Activated T-cell treated with anti-CD3 and anti-CD28 coated beads, Interleukin-2, amount 50 U/mL, for 4 hours (primary cell): ENCODE results near the gene AHCY. TPM values are rescaled to one million over a fixed set of nuclear protein-coding genes. Genes with fewer than 3 reads are reported as not detected.
"Not testable (repeated sequence)": the region's sequence is repeated elsewhere in the genome, so short reads cannot be mapped to it uniquely, and the experiment has no call there.

Source experiments
- ATAC-seq, 2 donors: fragments of 200-7000 bp; cut with Tn5 transposase; one replicate each; pipeline ENCODE4 v1.10.0; 2021
- DNase-seq: peaks from one replicate; pipeline ENCODE4 v3.0.0-alpha.2; 2020
- H3K27me3 Mint-ChIP-seq: one replicate; pipeline ENCODE4 v1.8.0; 2021; ENCODE audit warnings: low read depth, mixed read lengths
- H3K36me3 Mint-ChIP-seq: one replicate; pipeline ENCODE4 v1.8.0; 2022; ENCODE audit warnings: mixed read lengths; ENCODE audit not compliant: insufficient read depth
- H3K4me1 Mint-ChIP-seq: one replicate; pipeline ENCODE4 v1.8.0; 2021; ENCODE audit warnings: low read depth, mixed read lengths
- H3K4me3 Mint-ChIP-seq: one replicate; pipeline ENCODE4 v1.8.0; 2021; ENCODE audit warnings: mild to moderate bottlenecking, moderate library complexity, mixed read lengths
- H3K9me3 Mint-ChIP-seq: one replicate; pipeline ENCODE4 v1.8.0; 2021; ENCODE audit warnings: mixed read lengths
- total RNA-seq, 3 donors: library from RNA; stranded (reverse); gene quantifications; one replicate each; pipeline ENCODE4 v1.2.1, GENCODE V29; 2021

AHCY gene
- total RNA-seq, 3 donors from 2014 or later, result 172 to 217 (median 189) TPM

- ATAC-seq (no peak), DNase-seq (no peak)
- H3K9me3 Mint-ChIP-seq, result no peaks in the 10 kb centered on the region
- no peaks in the 10 kb centered on the region for H3K36me3 Mint-ChIP-seq
- no peak overlapping the region for H3K4me3 Mint-ChIP-seq
- peaks cover 2% of the 10 kb centered on the region for H3K4me1 Mint-ChIP-seq
- no peaks in the 10 kb centered on the region for H3K27me3 Mint-ChIP-seq
Measured at GRCh38 chr20:34332262-34332920, 29.2 kb upstream of the AHCY start.

GRCh38 chr20:34331838-34332237 is 28.7 kb upstream of the AHCY start:
- ATAC-seq, result no peak
- H3K4me1 Mint-ChIP-seq, result peaks cover 2% of the 10 kb centered on the region
- H3K9me3 Mint-ChIP-seq, result no peaks in the 10 kb centered on the region
- no peaks in the 10 kb centered on the region for H3K27me3 Mint-ChIP-seq
- H3K36me3 Mint-ChIP-seq, result no peaks in the 10 kb centered on the region
- DNase-seq, result no peak
- H3K4me3 Mint-ChIP-seq, result no peak overlapping the region

GRCh38 chr20:34330861-34331544 is 27.8 kb upstream of the AHCY start:
- H3K4me3 Mint-ChIP-seq, H3K4me1 Mint-ChIP-seq, DNase-seq, ATAC-seq, H3K36me3 Mint-ChIP-seq, H3K27me3 Mint-ChIP-seq, H3K9me3 Mint-ChIP-seq: not testable (repeated sequence)

- ATAC-seq (no peak), DNase-seq (no peak)
- H3K27me3 Mint-ChIP-seq, result no peaks in the 10 kb centered on the region
- no peaks in the 10 kb centered on the region for H3K36me3 Mint-ChIP-seq
- H3K4me1 Mint-ChIP-seq, result peaks cover 2% of the 10 kb centered on the region
- H3K4me3 Mint-ChIP-seq, result no peak overlapping the region
- H3K9me3 Mint-ChIP-seq, result no peaks in the 10 kb centered on the region
Measured at GRCh38 chr20:34328928-34329677, 25.9 kb upstream of the AHCY start.

- not testable (repeated sequence) for H3K27me3 Mint-ChIP-seq, H3K36me3 Mint-ChIP-seq, H3K4me1 Mint-ChIP-seq, ATAC-seq, DNase-seq, H3K9me3 Mint-ChIP-seq, H3K4me3 Mint-ChIP-seq
Measured at GRCh38 chr20:34328207-34328606, 25.1 kb upstream of the AHCY start.

- Mint-ChIP-seq H3K4me3 (no peak overlapping the region), H3K36me3 (no peaks in the 10 kb centered on the region), H3K27me3 (no peaks in the 10 kb centered on the region), H3K4me1 (peaks cover 2% of the 10 kb centered on the region), H3K9me3 (no peaks in the 10 kb centered on the region)
- no peak for ATAC-seq
- no peak for DNase-seq
Measured at GRCh38 chr20:34324541-34324940, 21.4 kb upstream of the AHCY start.

- DNase-seq, result no peak
- H3K27me3 Mint-ChIP-seq, result no peaks in the 10 kb centered on the region
- no peak for ATAC-seq
- no peaks in the 10 kb centered on the region for H3K9me3 Mint-ChIP-seq
- peaks cover 2% of the 10 kb centered on the region for H3K4me1 Mint-ChIP-seq
- H3K4me3 Mint-ChIP-seq, result no peak overlapping the region
- H3K36me3 Mint-ChIP-seq, result no peaks in the 10 kb centered on the region
Measured at GRCh38 chr20:34322267-34323105, 19.3 kb upstream of the AHCY start.

GRCh38 chr20:34320861-34321260 is 17.7 kb upstream of the AHCY start:
- H3K9me3 Mint-ChIP-seq, result no peaks in the 10 kb centered on the region
- ATAC-seq (no peak), DNase-seq (no peak)
- no peaks in the 10 kb centered on the region for H3K27me3 Mint-ChIP-seq
- peaks cover 2% of the 10 kb centered on the region for H3K4me1 Mint-ChIP-seq
- no peak overlapping the region for H3K4me3 Mint-ChIP-seq
- H3K36me3 Mint-ChIP-seq, result no peaks in the 10 kb centered on the region

GRCh38 chr20:34318609-34319443 is 15.7 kb upstream of the AHCY start:
- DNase-seq, result no peak
- Mint-ChIP-seq H3K36me3 (no peaks in the 10 kb centered on the region), H3K27me3 (no peaks in the 10 kb centered on the region), H3K4me3 (no peak overlapping the region), H3K4me1 (no peaks in the 10 kb centered on the region), H3K9me3 (no peaks in the 10 kb centered on the region)
- ATAC-seq, result no peak

GRCh38 chr20:34316196-34316814 is 13.2 kb upstream of the AHCY start:
- ATAC-seq, result no peak
- no peak overlapping the region for H3K4me3 Mint-ChIP-seq

GRCh38 chr20:34315236-34315635 is 12.1 kb upstream of the AHCY start:
- DNase-seq (no peak), ATAC-seq (no peak)
- Mint-ChIP-seq H3K4me1 (peaks cover 1% of the 10 kb centered on the region), H3K36me3 (no peaks in the 10 kb centered on the region), H3K4me3 (no peak overlapping the region), H3K27me3 (peaks cover 17% of the 10 kb centered on the region), H3K9me3 (no peaks in the 10 kb centered on the region)

More at GRCh38 chr20:34316196-34316814, 13.2 kb upstream of the AHCY start:
- H3K4me1 Mint-ChIP-seq, result peaks cover 1% of the 10 kb centered on the region
- no peaks in the 10 kb centered on the region for H3K9me3 Mint-ChIP-seq
- no peak for DNase-seq
- H3K36me3 Mint-ChIP-seq, result no peaks in the 10 kb centered on the region
- H3K27me3 Mint-ChIP-seq, result peaks cover 9% of the 10 kb centered on the region

GRCh38 chr20:34312544-34313217 is 9.5 kb upstream of the AHCY start:
- DNase-seq, result peak; percentile 82
- Mint-ChIP-seq H3K4me1 (peaks cover 1% of the 10 kb centered on the region), H3K4me3 (no peak overlapping the region), H3K9me3 (no peaks in the 10 kb centered on the region), H3K36me3 (no peaks in the 10 kb centered on the region), H3K27me3 (peaks cover 17% of the 10 kb centered on the region)
- peak; percentile 99 for ATAC-seq

- DNase-seq (no peak), ATAC-seq (peak; percentile 1 to 12)
- H3K4me1 Mint-ChIP-seq, result peaks cover 1% of the 10 kb centered on the region
- H3K4me3 Mint-ChIP-seq, result no peak overlapping the region
- H3K27me3 Mint-ChIP-seq, result peaks cover 17% of the 10 kb centered on the region
- H3K36me3 Mint-ChIP-seq, result no peaks in the 10 kb centered on the region
- H3K9me3 Mint-ChIP-seq, result no peaks in the 10 kb centered on the region
Measured at GRCh38 chr20:34312024-34312460, 8.9 kb upstream of the AHCY start.
